Activated CD8-positive, alpha-beta T cell treated with anti-CD3 and anti-CD28 coated beads for 36 hours (primary cell): Measurements from ENCODE around the gene RPS19. TPM values are rescaled to one million over a fixed set of nuclear protein-coding genes. Genes with fewer than 3 reads are reported as not detected.

Experiments used
- ATAC-seq: fragments of 200-7000 bp; cut with Tn5 transposase; one replicate; pipeline ENCODE4 v1.10.0; 2021; ENCODE audit warnings: mild to moderate bottlenecking, moderate library complexity
- CTCF ChIA-PET: fragments of 350-600 bp; sonication (Branson Sonifier 250); formaldehyde crosslinking; loops from one replicate; lab custom pipeline; 2021; ENCODE audit warnings: antibody characterized with exemption; lab: Charles Lee
- POLR2A ChIA-PET: fragments of 350-600 bp; sonication (Branson Sonifier 250); formaldehyde crosslinking; loops from one replicate; lab custom pipeline; 2021; ENCODE audit warnings: antibody characterized with exemption; lab: Charles Lee
- DNase-seq: peaks from one replicate; pipeline ENCODE4 v3.0.0-alpha.2; 2020
- H3K27ac Mint-ChIP-seq: one replicate; pipeline ENCODE4 v1.8.0; 2021; ENCODE audit warnings: mild to moderate bottlenecking, mixed read lengths
- H3K27me3 Mint-ChIP-seq: one replicate; pipeline ENCODE4 v1.8.0; 2021; ENCODE audit warnings: mixed read lengths
- H3K36me3 Mint-ChIP-seq: one replicate; pipeline ENCODE4 v1.8.0; 2021; ENCODE audit warnings: low read depth, mixed read lengths
- H3K4me1 Mint-ChIP-seq: one replicate; pipeline ENCODE4 v1.8.0; 2021; ENCODE audit warnings: low read depth, mixed read lengths
- H3K4me3 Mint-ChIP-seq: one replicate; pipeline ENCODE4 v1.8.0; 2021; ENCODE audit warnings: mild to moderate bottlenecking, moderate library complexity, mixed read lengths
- H3K9me3 Mint-ChIP-seq: one replicate; pipeline ENCODE4 v1.8.0; 2021; ENCODE audit warnings: mixed read lengths
- intact Hi-C: fragments of 100-400 bp; cut with micrococcal nuclease; formaldehyde crosslinking; loops from one replicate; pipeline ENCODE4 v1.10.0; 2022
- total RNA-seq, 2 experiments: library from RNA; stranded (reverse); gene quantifications; one replicate each; pipeline ENCODE4 v1.2.3, GENCODE V29; 2021
- TF ChIP-seq, protein P1 (sequence below): fragments of 200-600 bp; IDR thresholded peaks from one replicate; pipeline ENCODE4 v1.8.0; 2022; ENCODE audit warnings: antibody characterized with exemption, mild to moderate bottlenecking

The RPS19 gene
- total RNA-seq, 2 experiments from 2014 or later = 3,454 to 3,479 TPM

DNA sequence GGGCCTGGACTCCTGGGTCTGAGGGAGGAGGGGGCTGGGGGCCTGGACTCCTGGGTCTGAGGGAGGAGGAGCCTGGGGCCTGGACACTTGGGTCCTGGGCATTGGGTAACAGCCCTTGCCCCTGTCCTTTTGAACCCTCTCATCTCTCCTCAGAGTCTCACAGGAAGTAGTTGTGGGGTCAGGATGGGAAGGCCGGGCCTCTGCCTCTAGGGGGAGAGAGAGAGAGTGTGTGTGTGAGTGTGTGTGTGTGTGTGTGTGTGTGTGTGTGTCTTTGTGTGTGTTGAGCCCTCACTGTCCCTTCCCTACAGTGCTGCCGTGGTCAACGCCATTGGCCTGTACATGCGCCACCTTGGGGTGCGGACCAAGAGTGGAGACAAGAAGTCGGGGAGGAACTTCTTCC lies 33.8 kb downstream of the RPS19 start:
- Mint-ChIP-seq H3K9me3 (no peaks in the 10 kb centered on the region), H3K27ac (peak overlapping the region; percentile 68), H3K36me3 (peaks cover 55% of the 10 kb centered on the region), H3K4me1 (peaks cover 76% of the 10 kb centered on the region), H3K4me3 (no peak overlapping the region), H3K27me3 (no peaks in the 10 kb centered on the region)
- peak; percentile 60 for ATAC-seq
- intact Hi-C loops = no loop called here
- ChIA-PET CTCF (interaction anchor here (1.1 kb wide), 1 partner anchor 9 kb away, joined by 3 read pairs; no protein-coding TSS in a partner anchor), POLR2A (interaction anchor here (1.0 kb wide), 1 partner anchor 28 kb away, joined by 3 read pairs; no protein-coding TSS in a partner anchor)
- DNase-seq = peak; percentile 61
- TF ChIP-seq, protein P1, sequence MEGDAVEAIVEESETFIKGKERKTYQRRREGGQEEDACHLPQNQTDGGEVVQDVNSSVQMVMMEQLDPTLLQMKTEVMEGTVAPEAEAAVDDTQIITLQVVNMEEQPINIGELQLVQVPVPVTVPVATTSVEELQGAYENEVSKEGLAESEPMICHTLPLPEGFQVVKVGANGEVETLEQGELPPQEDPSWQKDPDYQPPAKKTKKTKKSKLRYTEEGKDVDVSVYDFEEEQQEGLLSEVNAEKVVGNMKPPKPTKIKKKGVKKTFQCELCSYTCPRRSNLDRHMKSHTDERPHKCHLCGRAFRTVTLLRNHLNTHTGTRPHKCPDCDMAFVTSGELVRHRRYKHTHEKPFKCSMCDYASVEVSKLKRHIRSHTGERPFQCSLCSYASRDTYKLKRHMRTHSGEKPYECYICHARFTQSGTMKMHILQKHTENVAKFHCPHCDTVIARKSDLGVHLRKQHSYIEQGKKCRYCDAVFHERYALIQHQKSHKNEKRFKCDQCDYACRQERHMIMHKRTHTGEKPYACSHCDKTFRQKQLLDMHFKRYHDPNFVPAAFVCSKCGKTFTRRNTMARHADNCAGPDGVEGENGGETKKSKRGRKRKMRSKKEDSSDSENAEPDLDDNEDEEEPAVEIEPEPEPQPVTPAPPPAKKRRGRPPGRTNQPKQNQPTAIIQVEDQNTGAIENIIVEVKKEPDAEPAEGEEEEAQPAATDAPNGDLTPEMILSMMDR = no peak

DNA sequence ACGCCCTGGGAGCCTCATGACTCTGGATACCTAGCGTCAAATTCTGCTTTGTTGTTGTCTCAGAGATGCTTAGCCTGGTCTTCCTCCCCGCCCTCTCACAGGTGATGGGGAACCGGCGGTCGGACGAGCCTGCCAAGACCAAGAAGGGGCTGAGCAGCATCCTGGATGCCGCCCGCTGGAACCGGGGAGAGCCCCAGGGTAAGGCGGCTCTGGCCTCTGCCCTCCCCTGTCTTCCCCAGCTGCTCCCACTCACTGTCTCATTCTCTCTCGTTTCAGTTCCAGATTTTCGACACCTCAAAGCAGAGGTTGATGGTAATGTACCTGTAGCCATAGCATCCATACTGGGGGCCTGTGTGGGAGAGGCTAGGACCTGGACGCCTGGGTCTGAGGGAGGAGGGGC lies 34.3 kb downstream of the RPS19 start:
- POLR2A ChIA-PET = interaction anchor here (1.0 to 2.0 kb wide), 3 partner anchors 28 to 43 kb away, joined by 3 to 8 read pairs (median 3); partner anchors contain the start of gene RPS19
- ATAC-seq (no peak), DNase-seq (no peak)
- no peak overlapping the region for H3K4me3 Mint-ChIP-seq
- H3K36me3 Mint-ChIP-seq = peaks cover 55% of the 10 kb centered on the region
- H3K27ac Mint-ChIP-seq = peak overlapping the region; percentile 68
- H3K4me1 Mint-ChIP-seq = peaks cover 75% of the 10 kb centered on the region
- no peaks in the 10 kb centered on the region for H3K27me3 Mint-ChIP-seq
- TF ChIP-seq, protein P1 = no peak
- intact Hi-C loops = no loop called here
- CTCF ChIA-PET = interaction anchor here (1.1 to 2.2 kb wide), 2 partner anchors 8 kb away, joined by 3 to 9 read pairs; no protein-coding TSS in a partner anchor
- no peaks in the 10 kb centered on the region for H3K9me3 Mint-ChIP-seq

DNA sequence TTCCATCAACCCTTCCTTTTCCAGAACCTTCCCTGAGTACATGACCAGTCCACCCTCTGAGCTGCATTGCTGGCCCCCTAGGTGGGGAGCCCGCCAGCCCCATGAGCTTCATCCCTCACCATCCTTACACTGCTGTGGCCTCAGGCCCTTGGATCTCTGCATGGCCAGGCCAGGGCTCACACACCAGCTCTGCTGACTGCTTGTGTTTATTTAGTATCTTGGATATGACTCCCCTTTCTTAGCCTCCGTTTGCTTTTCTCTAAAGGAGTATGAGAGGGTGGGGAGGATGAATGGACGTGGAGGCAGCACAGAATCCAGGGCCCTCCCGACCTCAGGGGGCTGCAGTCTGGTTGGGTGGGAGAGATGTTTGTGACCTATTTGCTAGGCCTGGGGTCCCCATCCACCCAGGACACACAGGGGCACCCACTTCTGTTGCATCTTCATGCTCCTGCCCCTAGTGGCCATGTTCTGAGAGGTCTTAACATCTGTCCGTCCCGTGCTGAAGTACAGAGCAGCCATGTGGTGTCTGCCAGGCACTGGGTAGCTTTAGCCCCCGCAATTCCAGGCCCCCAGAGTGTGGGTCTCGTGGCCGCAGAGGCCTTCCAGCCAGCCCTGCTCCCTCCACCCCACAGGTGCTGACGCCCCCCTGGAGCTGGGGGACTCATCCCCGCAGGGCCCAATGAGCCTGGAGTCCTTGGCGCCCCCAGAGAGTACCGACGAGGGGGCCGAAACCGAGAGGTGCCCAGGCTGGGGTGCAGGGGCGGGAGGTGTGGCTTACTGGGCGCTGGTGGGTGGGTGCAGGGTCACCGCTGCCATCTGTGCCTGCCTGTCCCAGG lies 35.9 kb downstream of the RPS19 start:
- DNase-seq (peak; percentile 67), ATAC-seq (peak; percentile 73)
- Mint-ChIP-seq H3K36me3 (peaks cover 54% of the 10 kb centered on the region), H3K27ac (peak overlapping the region; percentile 84), H3K9me3 (no peaks in the 10 kb centered on the region), H3K4me1 (peaks cover 69% of the 10 kb centered on the region), H3K4me3 (peak overlapping the region; percentile 3), H3K27me3 (no peaks in the 10 kb centered on the region)
- intact Hi-C loops = no loop called here
- ChIA-PET POLR2A (interaction anchor here (1.1 to 2.0 kb wide), 10 partner anchors 9 to 41 kb away, joined by 3 to 8 read pairs (median 4); partner anchors contain the start of genes ERFL and RPS19), CTCF (interaction anchor here (0.8 to 2.2 kb wide), 12 partner anchors 10 to 62 kb away, joined by 3 to 9 read pairs (median 4); partner anchors contain the start of gene ERFL)
- TF ChIP-seq, protein P1 = peak; percentile 76

DNA sequence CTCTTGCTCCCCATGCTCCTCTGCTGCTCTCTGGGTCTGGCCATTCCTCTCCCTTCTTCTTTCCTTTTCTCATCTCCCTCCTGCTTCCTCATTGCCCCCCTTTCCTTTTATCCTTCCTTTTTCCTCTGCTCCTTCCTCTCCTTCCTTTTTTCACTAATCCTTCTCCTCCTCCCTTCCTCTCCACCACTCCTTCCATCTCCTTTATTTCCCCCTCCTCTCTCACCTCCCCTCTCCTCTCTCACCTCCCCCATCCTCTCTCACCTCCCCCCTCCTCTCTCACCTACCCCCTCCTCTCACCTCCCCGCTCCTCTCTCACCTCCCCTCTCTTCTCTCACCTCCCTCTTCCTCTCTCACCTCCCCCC lies 36.5 kb downstream of the RPS19 start:
- TF ChIP-seq, protein P1 = no peak
- ATAC-seq (no peak), DNase-seq (no peak)
- no peak overlapping the region for H3K4me3 Mint-ChIP-seq
- intact Hi-C loops = no loop called here
- POLR2A ChIA-PET = interaction anchor here (1.1 to 1.8 kb wide), 4 partner anchors 10 to 28 kb away, joined by 3 to 6 read pairs (median 4); no protein-coding TSS in a partner anchor
- CTCF ChIA-PET = interaction anchor here (1.3 to 2.2 kb wide), 5 partner anchors 10 to 60 kb away, joined by 3 to 9 read pairs (median 5); no protein-coding TSS in a partner anchor
- H3K9me3 Mint-ChIP-seq = no peaks in the 10 kb centered on the region
- peaks cover 65% of the 10 kb centered on the region for H3K4me1 Mint-ChIP-seq
- peaks cover 52% of the 10 kb centered on the region for H3K36me3 Mint-ChIP-seq
- H3K27me3 Mint-ChIP-seq = no peaks in the 10 kb centered on the region
- H3K27ac Mint-ChIP-seq = peak overlapping the region; percentile 84
